ENCODE data around the gene SIRT7.

SIRT7 gene

DNA sequence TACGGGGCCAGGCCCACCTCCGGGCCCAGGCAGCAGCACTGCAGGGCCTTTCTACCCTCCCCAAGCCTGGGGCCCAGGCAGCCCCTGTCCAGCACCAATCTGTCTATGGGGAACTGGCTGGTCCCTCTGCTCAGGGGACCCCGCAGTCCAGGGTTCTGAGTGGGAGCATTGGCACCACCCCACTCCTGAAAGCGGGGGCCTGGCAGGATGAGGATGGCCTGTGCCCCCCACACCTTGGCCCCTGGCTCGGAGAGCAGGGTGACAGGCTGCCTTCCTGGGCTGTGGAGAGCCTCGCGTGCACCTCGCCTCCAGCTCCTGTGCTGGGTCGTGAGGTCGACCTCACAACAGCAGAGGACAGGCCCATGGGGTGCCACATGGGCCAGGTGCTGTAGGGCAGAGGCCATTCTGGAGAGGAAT is 14.6 kb downstream of the SIRT7 start:
- Histone ChIP-seq H3K9ac (no peak overlapping the region), H3K36me3 (peaks cover 53 to 88% (median 71%) of the 10 kb centered on the region in 11 experiments), H3K27me3 (peaks cover 40 to 52% (median 47%) of the 10 kb centered on the region in 11 experiments), H3K4me1 (peaks cover 19 to 49% (median 32%) of the 10 kb centered on the region in 10 experiments; a peak in 19 of 20 replicates), H3K9me3 (replicated peaks in 1 of 11) (no peaks in the 10 kb centered on the region), H3K4me2 (0 out of 22 replicates have a peak overlapping the region, but pooled peaks of 1 of the 11 experiments have one; percentile 62), H3K4me3 (no peak overlapping the region), H4K20me1 (peaks cover 23 to 100% (median 89%) of the 10 kb centered on the region in 11 experiments; a peak in 21 of 22 replicates), H3K27ac (no peak overlapping the region)
- TF ChIP-seq Cebpa-rat (IDR thresholded peaks at IDR 0.05) = no peak

DNA sequence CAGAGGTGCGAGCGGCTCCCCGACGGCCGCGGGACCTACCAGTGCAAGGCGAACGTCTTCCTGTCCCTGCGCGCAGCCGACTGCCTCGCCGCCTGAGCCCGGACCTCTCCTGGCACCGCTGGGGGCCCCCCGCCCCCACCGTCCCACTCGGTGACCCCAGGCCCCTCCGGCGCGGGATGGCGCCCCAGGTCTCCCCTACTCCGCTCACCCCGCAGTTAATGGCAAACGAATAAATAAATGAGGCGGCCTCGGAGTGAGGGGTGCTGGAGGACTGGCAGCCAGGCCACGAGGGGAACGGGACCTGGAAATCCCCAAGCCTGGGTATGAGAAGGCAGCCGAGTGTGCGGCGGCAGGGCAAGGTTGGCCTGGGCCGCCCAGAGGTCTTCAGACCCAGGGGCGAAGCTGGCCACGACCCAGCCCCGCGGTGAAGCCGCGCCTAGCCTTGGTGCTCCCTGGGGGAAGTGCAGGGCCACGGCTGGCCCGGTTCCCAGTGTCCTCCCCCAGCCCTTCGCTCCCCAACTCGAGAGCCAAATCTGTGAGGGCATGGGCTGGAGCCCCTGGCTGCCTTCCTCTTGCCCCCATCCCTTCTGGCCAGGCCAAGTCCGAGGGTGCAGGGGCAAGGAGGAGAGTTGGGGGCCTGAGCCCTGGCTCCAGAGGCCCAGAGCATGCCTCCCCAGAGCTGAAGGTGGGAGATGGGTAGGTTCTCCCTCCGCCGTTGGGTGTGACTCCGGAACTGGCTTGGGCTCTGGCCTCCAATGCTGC is 15.1 kb downstream of the SIRT7 start:
- no peak for TF ChIP-seq Cebpa-rat (IDR thresholded peaks at IDR 0.05)
- H4K20me1 ChIP-seq = peaks cover 23 to 100% (median 89%) of the 10 kb centered on the region in 11 experiments; a peak in 21 of 22 replicates
- peak overlapping the region in 2 of 10 experiments; percentile 16 to 34; a peak in 2 of 20 replicates for H3K4me3 ChIP-seq
- peaks cover 19 to 47% (median 30%) of the 10 kb centered on the region in 10 experiments; a peak in 19 of 20 replicates for H3K4me1 ChIP-seq
- H3K4me2 ChIP-seq = peak overlapping the region in 8 of 11 experiments; percentile 4 to 67 (median 58); a peak in 13 of 22 replicates
- no peaks in the 10 kb centered on the region for H3K9me3 ChIP-seq (replicated peaks in 1 of 11)
- H3K36me3 ChIP-seq = peaks cover 58 to 88% (median 71%) of the 10 kb centered on the region in 11 experiments
- peak overlapping the region in 1 of 11 experiments; percentile 20; a peak in 1 of 22 replicates for H3K9ac ChIP-seq
- no peak overlapping the region for H3K27ac ChIP-seq
- H3K27me3 ChIP-seq = peaks cover 40 to 52% (median 47%) of the 10 kb centered on the region in 11 experiments

DNA sequence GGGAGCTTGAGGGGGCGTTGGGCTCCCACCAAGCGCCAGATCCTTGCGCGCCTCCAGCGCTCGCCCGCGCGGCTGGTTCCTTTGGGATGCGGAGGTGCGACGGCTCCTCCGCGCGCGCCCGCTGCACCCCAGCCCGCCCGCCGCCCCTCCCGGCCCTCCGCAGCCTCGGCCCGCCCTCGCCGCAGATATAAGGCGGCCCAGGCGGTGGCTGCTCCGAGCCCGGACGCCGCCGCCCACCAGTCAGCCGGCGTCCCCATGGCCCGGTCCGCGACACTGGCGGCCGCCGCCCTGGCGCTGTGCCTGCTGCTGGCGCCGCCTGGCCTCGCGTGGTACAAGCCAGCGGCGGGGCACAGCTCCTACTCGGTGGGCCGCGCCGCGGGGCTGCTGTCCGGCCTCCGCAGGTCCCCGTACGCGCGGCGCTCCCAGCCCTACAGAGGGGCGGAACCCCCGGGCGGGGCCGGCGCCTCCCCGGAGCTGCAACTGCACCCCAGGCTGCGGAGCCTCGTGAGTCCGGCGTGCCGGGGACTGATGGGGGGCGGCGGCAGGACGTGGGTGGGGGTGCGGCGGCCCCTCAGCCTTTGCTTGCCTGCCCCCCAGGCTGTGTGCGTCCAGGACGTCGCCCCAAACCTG is 15.8 kb downstream of the SIRT7 start, which contains the start of gene NPB:
Gene NPB, plus strand, starts transcription at position 216 of the 630 bp plus-strand sequence. Its CDS starts 40 bp downstream, at position 256.
- no peak for TF ChIP-seq Cebpa-rat (IDR thresholded peaks at IDR 0.05)
- Histone ChIP-seq H3K27me3 (peaks cover 40 to 52% (median 47%) of the 10 kb centered on the region in 11 experiments), H3K4me1 (peaks cover 17 to 40% (median 28%) of the 10 kb centered on the region in 10 experiments; a peak in 19 of 20 replicates), H3K27ac (no peak within 1 kb of the TSS), H4K20me1 (peaks cover 23 to 100% (median 89%) of the 10 kb centered on the region in 11 experiments; a peak in 21 of 22 replicates), H3K36me3 (peaks cover 58 to 88% (median 72%) of the 10 kb centered on the region in 11 experiments), H3K4me2 (peak within 1 kb of the TSS in 9 of 11 experiments; percentile 4 to 67 (median 55); a peak in 13 of 22 replicates), H3K9ac (peak within 1 kb of the TSS in 1 of 11 experiments; percentile 20; a peak in 1 of 22 replicates), H3K9me3 (replicated peaks in 1 of 11) (no peaks in the 10 kb centered on the region), H3K4me3 (peak within 1 kb of the TSS in 4 of 10 experiments; percentile 12 to 47 (median 25); a peak in 3 of 20 replicates)

DNA sequence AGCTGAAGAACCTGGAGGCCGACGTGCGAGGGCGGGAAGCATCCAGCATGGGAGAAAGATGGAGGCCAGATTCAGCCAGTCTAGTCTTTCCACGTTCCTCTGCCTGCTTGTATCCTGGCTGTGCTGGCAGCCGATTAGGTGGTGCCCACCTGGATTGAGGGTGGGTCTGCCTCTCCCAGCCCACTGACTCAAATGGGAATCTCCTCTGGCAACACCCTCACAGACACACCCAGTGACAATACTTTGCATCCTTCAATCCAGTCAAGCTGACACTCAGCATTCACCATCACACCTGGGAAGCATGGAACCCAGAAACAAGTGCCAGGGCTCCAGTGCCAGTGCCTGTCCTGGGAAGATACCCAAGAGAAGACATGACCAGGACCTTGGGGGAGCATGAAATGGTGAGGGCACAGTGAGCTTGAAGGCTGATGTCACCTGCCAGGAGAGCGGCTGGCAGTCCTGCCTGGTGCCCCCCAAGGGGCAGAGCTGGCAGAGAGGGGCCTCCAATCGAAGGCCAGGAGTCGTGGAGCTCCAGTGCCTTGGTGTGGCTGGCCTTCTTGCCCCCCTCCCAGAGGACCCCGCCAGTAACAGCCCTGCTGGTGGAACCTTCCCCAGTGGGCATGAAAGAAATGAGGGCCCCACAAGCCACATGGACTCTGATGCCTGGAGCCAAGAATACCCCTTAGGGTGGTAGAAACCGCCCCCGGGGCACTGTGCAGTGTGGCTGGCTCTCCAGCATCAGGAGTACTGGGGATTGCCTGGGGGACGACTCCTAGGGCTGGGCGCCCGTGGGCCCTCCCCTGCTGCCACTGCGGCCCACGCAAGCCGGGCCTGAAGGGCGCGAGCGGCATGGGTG is 16.6 kb downstream of the SIRT7 start:
- peaks cover 59 to 88% (median 73%) of the 10 kb centered on the region in 11 experiments for H3K36me3 ChIP-seq
- no peaks in the 10 kb centered on the region for H3K9me3 ChIP-seq (replicated peaks in 1 of 11)
- H3K9ac ChIP-seq = no peak overlapping the region
- H4K20me1 ChIP-seq = peaks cover 23 to 96% (median 88%) of the 10 kb centered on the region in 11 experiments; a peak in 21 of 22 replicates
- peak overlapping the region in 2 of 11 experiments; percentile 67; a peak in 4 of 22 replicates for H3K4me2 ChIP-seq
- TF ChIP-seq Cebpa-rat (IDR thresholded peaks at IDR 0.05) = no peak
- peaks cover 40 to 52% (median 47%) of the 10 kb centered on the region in 11 experiments for H3K27me3 ChIP-seq
- peak overlapping the region in 1 of 10 experiments; percentile 11; a peak in 1 of 20 replicates for H3K4me3 ChIP-seq
- H3K4me1 ChIP-seq = peaks cover 16 to 37% (median 28%) of the 10 kb centered on the region in 10 experiments; a peak in 19 of 20 replicates
- H3K27ac ChIP-seq = no peak overlapping the region

DNA sequence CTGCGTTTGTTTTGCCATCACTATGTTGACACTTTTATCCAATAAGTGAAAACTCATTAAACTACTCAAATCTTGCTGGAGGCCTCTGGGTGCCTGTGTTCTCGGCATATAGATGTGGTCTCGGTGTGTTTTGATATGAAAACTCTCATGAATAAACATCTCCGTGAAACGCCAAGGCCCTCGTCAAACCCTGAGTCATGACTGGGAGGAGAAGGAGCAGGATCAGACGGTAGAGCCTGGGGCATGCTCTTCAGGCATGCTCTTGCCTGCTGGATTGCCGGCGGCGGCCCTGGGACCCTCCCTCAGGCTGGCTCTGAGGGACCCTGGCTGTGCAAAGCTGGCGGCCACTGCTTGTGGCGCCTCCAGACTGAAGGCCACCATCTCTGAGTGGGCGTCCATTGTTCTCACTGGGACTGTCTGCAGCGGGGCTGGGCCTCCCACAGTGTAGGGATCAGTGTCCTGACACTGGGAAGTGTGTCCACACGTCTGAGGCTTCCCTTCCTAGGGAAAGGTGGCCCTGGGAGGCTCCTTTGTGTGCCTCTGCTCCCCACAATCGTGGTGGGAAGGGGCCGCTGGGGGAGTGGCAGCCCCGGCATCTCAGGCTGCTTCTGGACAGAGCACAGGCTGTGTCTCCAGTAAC is 17.7 kb downstream of the SIRT7 start:
- Histone ChIP-seq H3K4me1 (peaks cover 13 to 30% (median 24%) of the 10 kb centered on the region in 10 experiments; a peak in 19 of 20 replicates), H3K4me3 (no peak overlapping the region), H4K20me1 (peaks cover 23 to 85% (median 78%) of the 10 kb centered on the region in 11 experiments; a peak in 21 of 22 replicates), H3K9me3 (replicated peaks in 1 of 11) (no peaks in the 10 kb centered on the region), H3K27me3 (peaks cover 40 to 52% (median 47%) of the 10 kb centered on the region in 11 experiments), H3K9ac (no peak overlapping the region), H3K36me3 (peaks cover 62 to 88% (median 77%) of the 10 kb centered on the region in 11 experiments), H3K4me2 (no peak overlapping the region), H3K27ac (no peak overlapping the region)
- TF ChIP-seq Cebpa-rat (IDR thresholded peaks at IDR 0.05) = no peak

DNA sequence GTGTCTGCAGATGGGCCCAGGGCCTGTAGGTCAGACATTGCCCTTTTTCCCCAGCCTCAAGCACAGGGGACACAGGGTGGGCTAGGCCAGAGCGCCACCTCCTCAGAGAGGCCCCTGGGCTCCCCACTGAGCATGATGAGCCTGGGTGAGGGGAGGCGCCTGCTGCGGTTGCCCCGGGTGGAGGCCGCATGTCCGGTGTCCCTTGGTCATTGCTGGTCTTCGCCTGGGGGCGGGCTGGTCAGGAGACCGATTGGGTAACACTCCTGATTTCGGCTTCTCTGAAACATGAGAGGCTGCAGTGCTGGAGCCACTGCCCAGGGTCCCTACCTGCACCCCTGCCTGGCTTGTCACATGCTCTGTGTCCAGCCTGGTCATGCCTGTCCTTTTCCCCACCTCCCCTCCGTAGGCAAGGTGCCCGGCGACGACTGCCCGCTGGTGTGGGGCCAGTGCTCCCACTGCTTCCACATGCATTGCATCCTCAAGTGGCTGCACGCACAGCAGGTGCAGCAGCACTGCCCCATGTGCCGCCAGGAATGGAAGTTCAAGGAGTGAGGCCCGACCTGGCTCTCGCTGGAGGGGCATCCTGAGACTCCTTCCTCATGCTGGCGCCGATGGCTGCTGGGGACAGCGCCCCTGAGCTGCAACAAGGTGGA is 18.3 kb downstream of the SIRT7 start:
- H3K27ac ChIP-seq = no peak overlapping the region
- peaks cover 68 to 89% (median 82%) of the 10 kb centered on the region in 11 experiments for H3K36me3 ChIP-seq
- no peak overlapping the region for H3K9ac ChIP-seq
- TF ChIP-seq Cebpa-rat (IDR thresholded peaks at IDR 0.05) = no peak
- H3K4me3 ChIP-seq = no peak overlapping the region
- peaks cover 7 to 24% (median 18%) of the 10 kb centered on the region in 10 experiments; a peak in 18 of 20 replicates for H3K4me1 ChIP-seq
- H3K4me2 ChIP-seq = no peak overlapping the region
- peaks cover 40 to 52% (median 47%) of the 10 kb centered on the region in 11 experiments for H3K27me3 ChIP-seq
- H3K9me3 ChIP-seq (replicated peaks in 1 of 11) = no peaks in the 10 kb centered on the region
- peaks cover 23 to 82% (median 71%) of the 10 kb centered on the region in 11 experiments; a peak in 21 of 22 replicates for H4K20me1 ChIP-seq

DNA sequence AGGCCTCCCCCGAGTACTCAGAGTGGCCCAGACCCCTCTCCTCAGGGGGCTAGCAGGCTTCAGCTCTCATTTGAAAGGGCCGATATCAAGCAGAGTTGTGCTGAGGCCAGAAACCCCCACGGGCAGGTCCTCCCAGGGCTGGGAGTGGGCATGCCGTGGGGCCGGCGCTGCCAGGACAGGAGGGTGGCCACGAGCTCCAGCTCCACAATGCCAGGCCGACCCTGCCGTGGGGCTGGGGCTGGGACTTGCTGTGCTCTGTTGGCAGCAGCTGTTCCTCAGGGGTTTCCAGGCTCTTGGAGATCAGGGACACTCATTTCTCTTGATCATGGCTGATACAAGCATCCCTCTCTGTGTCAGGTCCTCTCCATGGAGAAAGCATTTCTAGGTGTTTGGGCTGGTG is 19.1 kb downstream of the SIRT7 start:
- H3K4me1 ChIP-seq = peaks cover 8 to 27% (median 20%) of the 10 kb centered on the region in 10 experiments
- H3K9me3 ChIP-seq (replicated peaks in 1 of 11) = no peaks in the 10 kb centered on the region
- peaks cover 23 to 82% (median 68%) of the 10 kb centered on the region in 11 experiments; a peak in 21 of 22 replicates for H4K20me1 ChIP-seq
- no peak for TF ChIP-seq Cebpa-rat (IDR thresholded peaks at IDR 0.05)
- no peak overlapping the region for H3K27ac ChIP-seq
- no peak overlapping the region for H3K4me2 ChIP-seq
- H3K9ac ChIP-seq = peak overlapping the region in 2 of 11 experiments; percentile 24 to 36; a peak in 2 of 22 replicates
- H3K4me3 ChIP-seq = no peak overlapping the region
- peaks cover 37 to 46% (median 40%) of the 10 kb centered on the region in 11 experiments for H3K27me3 ChIP-seq
- H3K36me3 ChIP-seq = peaks cover 68 to 88% (median 81%) of the 10 kb centered on the region in 11 experiments
